Adipose tissue (tissue), 3 donors: Measurements from ENCODE around the gene ARSJ. TPM values are rescaled to one million over a fixed set of nuclear protein-coding genes. Genes with fewer than 3 reads are reported as not detected.

ENCODE experiments used
- H3K27ac ChIP-seq: one replicate; pipeline ENCODE4 v1.5.1; 2013; ENCODE audit warnings: low read depth, low read length
- WGBS, 3 donors: extraction: QIAGEN DNeasy Blood & Tissue Kit; methylation state at CpG; one replicate each; pipeline ENCODE4 v1.1.7; 2013; 5-methylcytosine and 5-hydroxymethylcytosine counted together
- polyA plus RNA-seq, 3 donors: library from polyadenylated mRNA; stranded (reverse); fragments of 200-250 nt; gene quantifications; one replicate each; pipeline ENCODE4 v1.2.3, GENCODE V29; 2013
- donor health status: healthy with polysubstance abuse.
- donor health status: Bipolar disorder and iron deficiency.
- donor health status: healthy.

The ARSJ gene
- polyA plus RNA-seq, 3 donors = 0.77 to 2.2 (median 1.4) TPM

GRCh38 chr4:113873508-113873907 lies 105.9 kb downstream of the ARSJ start:
- H3K27ac ChIP-seq = no peak overlapping the region

GRCh38 chr4:113872426-113873260 lies 106.8 kb downstream of the ARSJ start:
- 86 to 89% (median 88%) methylated on average over 5 of the region's 5 CpGs for WGBS, 3 donors
- no peak overlapping the region for H3K27ac ChIP-seq

GRCh38 chr4:113871080-113871479 lies 108.4 kb downstream of the ARSJ start:
- 88 to 100% (median 93%) methylated on average over 1 of the region's 1 CpG for WGBS, 3 donors
- H3K27ac ChIP-seq = no peak overlapping the region

GRCh38 chr4:113869743-113870375 lies 109.6 kb downstream of the ARSJ start:
- H3K27ac ChIP-seq = no peak overlapping the region
- WGBS, 3 donors = 86 to 92% (median 87%) methylated on average over 4 of the region's 4 CpGs

- 84 to 95% (median 87%) methylated on average over 2 of the region's 2 CpGs for WGBS, 3 donors
- H3K27ac ChIP-seq = no peak overlapping the region
Measured at GRCh38 chr4:113866611-113867010, 112.8 kb downstream of the ARSJ start.

- 38 to 68% (median 64%) methylated on average over 1 of the region's 1 CpG for WGBS, 3 donors
- no peak overlapping the region for H3K27ac ChIP-seq
Measured at GRCh38 chr4:113858924-113859323, 120.5 kb downstream of the ARSJ start.

GRCh38 chr4:113851816-113852215 lies 127.6 kb downstream of the ARSJ start:
- no peak overlapping the region for H3K27ac ChIP-seq
- WGBS, 3 donors = 78 to 96% (median 79%) methylated on average over 4 to 5 of the region's 5 CpGs

Other genes starting within 250 kb of the ARSJ start
- 10 to 100 TPM in 2 of 3 donors, 1 to 10 TPM in 1; 6.1 to 28.6 (median 26.5) TPM for gene CAMK2D, start 217.9 kb downstream of the ARSJ start, polyA plus RNA-seq